GM18951 (cell line): ENCODE data around the gene GSX1.

ENCODE experiments used
- POLR2A ChIP-seq: IDR thresholded peaks from 4 replicates; pipeline ENCODE4 v1.6.1; 2011; ENCODE audit warnings: mild to moderate bottlenecking; ENCODE audit not compliant: insufficient read length, insufficient read depth; ENCODE audit errors: extremely low read depth
- in situ Hi-C: fragments of 300-500 bp; cut with MboI; formaldehyde crosslinking; loops from one replicate; pipeline ENCODE4 v1.12.0; 2022; ENCODE audit warnings: low sequenced_read_pairs, mixed read lengths, inconsistent platforms; ENCODE audit not compliant: unreplicated experiment

The GSX1 gene

GRCh38 chr13:27827646-27828045 lies 35.4 kb downstream of the GSX1 start:
- in situ Hi-C loops: no loop called here
- no peak for TF ChIP-seq POLR2A

- no peak for TF ChIP-seq POLR2A
- in situ Hi-C loops: loop anchor here (10.0 kb wide), 1 partner anchor 155 kb away; the partner anchor contains the start of gene URAD
Measured at GRCh38 chr13:27830010-27830409, 37.7 kb downstream of the GSX1 start.

GRCh38 chr13:27833206-27833605 lies 40.9 kb downstream of the GSX1 start:
- in situ Hi-C loops: loop anchor here (10.0 kb wide), 1 partner anchor 152 kb away; the partner anchor contains the start of gene URAD
- TF ChIP-seq POLR2A: no peak

GRCh38 chr13:27834095-27834494 lies 41.8 kb downstream of the GSX1 start:
- no peak for TF ChIP-seq POLR2A
- in situ Hi-C loops: loop anchor here (10.0 kb wide), 1 partner anchor 151 kb away; the partner anchor contains the start of gene URAD

GRCh38 chr13:27835799-27836198 lies 43.5 kb downstream of the GSX1 start:
- in situ Hi-C loops: loop anchor here (10.0 kb wide), 1 partner anchor 149 kb away; the partner anchor contains the start of gene URAD
- TF ChIP-seq POLR2A: no peak

GRCh38 chr13:27839809-27840467 lies 47.7 kb downstream of the GSX1 start:
- in situ Hi-C loops: loop anchor here (10.0 kb wide), 1 partner anchor 145 kb away; the partner anchor contains the start of gene URAD
- no peak for TF ChIP-seq POLR2A

- TF ChIP-seq POLR2A: no peak
- in situ Hi-C loops: no loop called here
Measured at GRCh38 chr13:27842571-27842970, 50.3 kb downstream of the GSX1 start.
